ENCODE measurements around the gene PPP2R2D. TPM values are rescaled to one million over a fixed set of nuclear protein-coding genes. Genes with fewer than 3 reads are reported as not detected.

The PPP2R2D gene
- total and polyA plus RNA-seq, 4 donors = 15.6 to 51.4 (median 22.0) TPM

GRCh38 chr10:131865223-131865917, 35.4 kb upstream of the PPP2R2D start:
- DNase-seq = no peak
- Histone ChIP-seq H3K36me3 (ENCODE audit: control insufficient read depth in 4 of 4, insufficient read depth in 4 of 4, low read length in 4 of 4) (no peaks in the 10 kb centered on the region), H3K4me1 (ENCODE audit: control insufficient read depth in 5 of 5, insufficient read depth in 5 of 5, low read length in 5 of 5) (no peaks in the 10 kb centered on the region), H3K27ac (ENCODE audit: low read depth in 1 of 2, low read length in 1 of 2) (no peak overlapping the region), H3K9ac (ENCODE audit: insufficient read depth in 1 of 2, low read length in 2 of 2) (no peak overlapping the region), H3K9me3 (ENCODE audit: control insufficient read depth in 4 of 4, insufficient read depth in 3 of 4, low read length in 3 of 4) (peaks cover 0 to 3% (median under 1%) of the 10 kb centered on the region in 4 donors), H3K4me3 (no peak overlapping the region), H3K27me3 (ENCODE audit: control insufficient read depth in 3 of 3, insufficient read depth in 3 of 3, low read length in 2 of 3) (peaks cover 0 to 6% (median 0%) of the 10 kb centered on the region in 3 donors)
- WGBS, 2 donors = 78 to 80% methylated on average over 14 of the region's 14 CpGs
- no peak for ATAC-seq (ENCODE audit: insufficient read depth, low FRiP score)
- no peak for TF ChIP-seq CTCF (IDR thresholded peaks at IDR 0.05; ENCODE audit: control extremely low read depth, extremely low read depth)

GRCh38 chr10:131866673-131867072, 34.1 kb upstream of the PPP2R2D start:
- Histone ChIP-seq H3K4me1 (ENCODE audit: control insufficient read depth in 5 of 5, insufficient read depth in 5 of 5, low read length in 5 of 5) (no peaks in the 10 kb centered on the region), H3K9me3 (ENCODE audit: control insufficient read depth in 4 of 4, insufficient read depth in 3 of 4, low read length in 3 of 4) (peaks cover 0 to 3% (median under 1%) of the 10 kb centered on the region in 4 donors), H3K4me3 (no peak overlapping the region), H3K36me3 (ENCODE audit: control insufficient read depth in 4 of 4, insufficient read depth in 4 of 4, low read length in 4 of 4) (no peaks in the 10 kb centered on the region), H3K27ac (ENCODE audit: low read depth in 1 of 2, low read length in 1 of 2) (no peak overlapping the region), H3K27me3 (ENCODE audit: control insufficient read depth in 3 of 3, insufficient read depth in 3 of 3, low read length in 2 of 3) (peaks cover 0 to 3% (median 0%) of the 10 kb centered on the region in 3 donors), H3K9ac (ENCODE audit: insufficient read depth in 1 of 2, low read length in 2 of 2) (no peak overlapping the region)
- DNase-seq (no peak), ATAC-seq (ENCODE audit: insufficient read depth, low FRiP score) (no peak)
- 78 to 80% methylated on average over 10 of the region's 10 CpGs for WGBS, 2 donors
- TF ChIP-seq CTCF (IDR thresholded peaks at IDR 0.05; ENCODE audit: control extremely low read depth, extremely low read depth) = no peak

GRCh38 chr10:131868436-131868835, 32.4 kb upstream of the PPP2R2D start:
- no peak overlapping the region for H3K4me3 ChIP-seq
- ATAC-seq (ENCODE audit: insufficient read depth, low FRiP score) = no peak
- H3K27me3 ChIP-seq (ENCODE audit: control insufficient read depth in 3 of 3, insufficient read depth in 3 of 3, low read length in 2 of 3) = no peaks in the 10 kb centered on the region
- no peaks in the 10 kb centered on the region for H3K36me3 ChIP-seq (ENCODE audit: control insufficient read depth in 4 of 4, insufficient read depth in 4 of 4, low read length in 4 of 4)
- no peak overlapping the region for H3K27ac ChIP-seq (ENCODE audit: low read depth in 1 of 2, low read length in 1 of 2)
- H3K9ac ChIP-seq (ENCODE audit: insufficient read depth in 1 of 2, low read length in 2 of 2) = no peak overlapping the region
- 90 to 94% methylated on average over 10 of the region's 10 CpGs for WGBS, 2 donors
- no peak for DNase-seq
- H3K4me1 ChIP-seq (ENCODE audit: control insufficient read depth in 5 of 5, insufficient read depth in 5 of 5, low read length in 5 of 5) = no peaks in the 10 kb centered on the region
- no peak for TF ChIP-seq CTCF (IDR thresholded peaks at IDR 0.05; ENCODE audit: control extremely low read depth, extremely low read depth)
- H3K9me3 ChIP-seq (ENCODE audit: control insufficient read depth in 4 of 4, insufficient read depth in 3 of 4, low read length in 3 of 4) = peaks cover 0 to 1% (median 0%) of the 10 kb centered on the region in 4 donors

Measured in lung (tissue), 12 donors.